Measurements from ENCODE around the gene ZRANB3.

DNA sequence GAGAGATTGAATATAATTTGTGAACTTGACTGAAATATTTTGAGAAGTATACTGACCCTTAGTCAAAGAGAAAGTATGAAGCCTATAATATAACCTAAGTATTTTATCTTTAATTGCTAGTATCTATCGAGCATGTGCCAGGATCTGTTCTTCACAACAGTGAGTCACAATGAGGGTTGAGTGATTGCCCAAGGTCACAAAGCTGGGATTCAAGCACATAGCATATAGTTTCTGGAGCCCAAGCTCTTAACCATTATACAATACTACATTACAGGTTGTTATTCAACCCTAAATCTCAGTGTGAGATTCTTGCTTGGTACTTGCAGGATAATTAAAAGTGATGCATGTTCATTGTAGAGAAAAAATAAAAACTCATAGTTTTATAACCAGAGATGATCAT lies 381.8 kb downstream of the ZRANB3 start:
- TF ChIP-seq, protein P1, sequence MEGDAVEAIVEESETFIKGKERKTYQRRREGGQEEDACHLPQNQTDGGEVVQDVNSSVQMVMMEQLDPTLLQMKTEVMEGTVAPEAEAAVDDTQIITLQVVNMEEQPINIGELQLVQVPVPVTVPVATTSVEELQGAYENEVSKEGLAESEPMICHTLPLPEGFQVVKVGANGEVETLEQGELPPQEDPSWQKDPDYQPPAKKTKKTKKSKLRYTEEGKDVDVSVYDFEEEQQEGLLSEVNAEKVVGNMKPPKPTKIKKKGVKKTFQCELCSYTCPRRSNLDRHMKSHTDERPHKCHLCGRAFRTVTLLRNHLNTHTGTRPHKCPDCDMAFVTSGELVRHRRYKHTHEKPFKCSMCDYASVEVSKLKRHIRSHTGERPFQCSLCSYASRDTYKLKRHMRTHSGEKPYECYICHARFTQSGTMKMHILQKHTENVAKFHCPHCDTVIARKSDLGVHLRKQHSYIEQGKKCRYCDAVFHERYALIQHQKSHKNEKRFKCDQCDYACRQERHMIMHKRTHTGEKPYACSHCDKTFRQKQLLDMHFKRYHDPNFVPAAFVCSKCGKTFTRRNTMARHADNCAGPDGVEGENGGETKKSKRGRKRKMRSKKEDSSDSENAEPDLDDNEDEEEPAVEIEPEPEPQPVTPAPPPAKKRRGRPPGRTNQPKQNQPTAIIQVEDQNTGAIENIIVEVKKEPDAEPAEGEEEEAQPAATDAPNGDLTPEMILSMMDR (IDR thresholded peaks at IDR 0.05), result no peak
- TF ChIP-seq EP300 (IDR thresholded peaks at IDR 0.05), result no peak
- no peak for TF ChIP-seq POLR2A (IDR thresholded peaks at IDR 0.05)

Measured in tibial nerve (tissue), 4 donors.